GM06990 (cell line): ENCODE data around the gene HDGFL3.
A peak's percentile ranks its signal among the peaks of the same experiment; 100 is the strongest.
"Not testable (repeated sequence)": the region's sequence is repeated elsewhere in the genome, so short reads cannot be mapped to it uniquely, and the experiment has no call there.

ENCODE experiments used
- DNase-seq: peaks from one replicate; pipeline ENCODE4 v3.0.0-alpha.2; 2011; ENCODE audit not compliant: insufficient read length; ENCODE audit errors: extremely low read depth
- H3K27me3 ChIP-seq: replicated peaks from 2 replicates; pipeline ENCODE4 v1.6.0; 2011; ENCODE audit warnings: low read length; ENCODE audit not compliant: control insufficient read depth, insufficient read depth
- H3K36me3 ChIP-seq: 2 replicates; pipeline ENCODE4 v1.5.1; 2011; ENCODE audit warnings: low read length; ENCODE audit not compliant: control insufficient read depth, insufficient read depth
- H3K4me3 ChIP-seq: replicated peaks from 2 replicates; pipeline ENCODE4 v1.5.1; 2011; ENCODE audit warnings: low read depth, mild to moderate bottlenecking, control low read depth, low read length
- CTCF ChIP-seq: IDR thresholded peaks from 2 replicates; pipeline ENCODE4 v1.5.1; 2011; ENCODE audit warnings: low read length, control low read depth, mild to moderate bottlenecking, inconsistent platforms; ENCODE audit not compliant: insufficient read depth, poor library complexity, severe bottlenecking

HDGFL3 gene

GRCh38 chr15:83094583-83094982, 113.0 kb downstream of the HDGFL3 start:
- H3K36me3 ChIP-seq = no peaks in the 10 kb centered on the region
- H3K4me3 ChIP-seq = no peak overlapping the region
- no peak for TF ChIP-seq CTCF
- DNase-seq = no peak
- H3K27me3 ChIP-seq = no peaks in the 10 kb centered on the region

GRCh38 chr15:83092309-83092976, 115.2 kb downstream of the HDGFL3 start:
- H3K27me3 ChIP-seq = no peaks in the 10 kb centered on the region
- no peak for TF ChIP-seq CTCF
- peak; percentile 43 for DNase-seq
- H3K4me3 ChIP-seq = no peak overlapping the region
- no peaks in the 10 kb centered on the region for H3K36me3 ChIP-seq

GRCh38 chr15:83091965-83092308, 115.7 kb downstream of the HDGFL3 start:
- H3K4me3 ChIP-seq, H3K27me3 ChIP-seq, DNase-seq, H3K36me3 ChIP-seq: not testable (repeated sequence)

- Histone ChIP-seq H3K27me3 (no peaks in the 10 kb centered on the region), H3K36me3 (no peaks in the 10 kb centered on the region), H3K4me3 (no peak overlapping the region)
- no peak for TF ChIP-seq CTCF
- DNase-seq = no peak
Observed at GRCh38 chr15:83090465-83090864, 117.2 kb downstream of the HDGFL3 start.

GRCh38 chr15:83088876-83089275, 118.7 kb downstream of the HDGFL3 start:
- TF ChIP-seq CTCF = no peak
- DNase-seq = no peak
- no peak overlapping the region for H3K4me3 ChIP-seq
- H3K36me3 ChIP-seq = no peaks in the 10 kb centered on the region
- H3K27me3 ChIP-seq = no peaks in the 10 kb centered on the region

- Histone ChIP-seq H3K4me3 (no peak overlapping the region), H3K27me3 (no peaks in the 10 kb centered on the region), H3K36me3 (no peaks in the 10 kb centered on the region)
- TF ChIP-seq CTCF = no peak
- DNase-seq = no peak
Observed at GRCh38 chr15:83087576-83087975, 120.0 kb downstream of the HDGFL3 start.

GRCh38 chr15:83085864-83086552, 121.6 kb downstream of the HDGFL3 start:
- H3K36me3 ChIP-seq, DNase-seq, H3K27me3 ChIP-seq, H3K4me3 ChIP-seq: not testable (repeated sequence)
